Measurements from ENCODE around the gene DLST.

- TF ChIP-seq POLR2A (IDR thresholded peaks at IDR 0.05) (no peak), CTCF (IDR thresholded peaks at IDR 0.05) (no peak)
These were observed 17.0 kb downstream of the DLST start for GRCh38 chr14:74898694-74899093.
